ENCODE data around the gene TRAP1.

The TRAP1 gene

DNA sequence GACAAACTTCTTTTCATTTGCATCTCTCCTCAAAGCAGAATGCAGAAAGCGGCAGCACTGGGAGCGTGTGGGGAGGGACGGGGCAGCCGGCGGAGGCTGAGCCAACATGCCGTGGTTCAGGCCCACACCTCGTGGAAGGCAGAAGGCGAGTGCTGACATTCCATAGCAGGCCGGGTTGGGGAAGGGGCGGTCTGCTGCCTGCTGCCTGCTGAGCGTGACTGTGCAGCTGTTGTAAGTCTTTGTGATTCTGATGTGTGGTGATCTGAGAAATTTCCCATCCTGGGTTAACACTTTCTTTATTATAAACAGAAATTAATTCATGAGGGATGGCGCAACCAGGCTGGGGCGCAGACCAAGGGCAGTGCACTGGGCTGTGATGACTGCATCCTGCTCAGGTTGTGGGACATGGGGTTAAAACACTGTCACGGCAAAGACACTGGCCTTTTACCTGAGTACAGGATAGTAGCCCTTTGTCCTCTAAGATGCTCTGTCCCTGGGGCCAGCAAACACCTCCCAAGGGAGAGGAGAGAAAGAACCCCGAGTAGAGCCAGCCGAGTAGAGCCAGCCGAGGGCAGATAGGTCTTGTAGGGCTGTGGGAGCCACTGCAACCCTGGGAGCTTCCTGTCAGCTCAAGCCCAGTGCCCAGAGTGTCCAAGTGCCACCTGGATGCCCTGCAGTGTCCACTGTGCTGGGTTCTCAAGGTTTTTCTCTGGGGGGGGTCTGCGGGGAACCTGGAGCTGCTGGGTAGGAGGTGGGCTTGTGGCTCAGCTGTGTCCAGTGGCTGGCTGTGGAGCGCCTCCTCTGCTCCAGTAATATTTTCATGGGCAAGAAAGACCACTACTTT lies 71.6 kb downstream of the TRAP1 start:
- peak; percentile 64 for DNase-seq

DNA sequence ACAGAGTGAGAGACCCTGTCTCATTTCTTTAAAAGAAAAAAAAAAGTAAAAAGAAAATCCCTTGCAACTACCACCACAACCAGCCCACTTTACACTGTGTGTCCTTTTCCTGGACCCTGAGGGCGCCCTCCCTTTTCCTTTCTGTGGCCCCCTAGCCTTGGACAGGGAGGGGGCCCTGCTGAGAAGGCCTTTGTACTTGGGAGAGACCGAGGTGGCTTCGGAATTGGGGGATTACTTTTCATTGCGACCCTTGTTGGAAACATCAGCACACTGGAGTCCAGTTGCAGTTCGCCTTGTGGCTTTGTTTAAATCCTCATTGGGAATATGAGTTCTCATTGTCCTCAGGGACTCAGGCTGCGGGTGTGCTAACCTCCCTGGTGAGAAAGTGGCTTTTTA lies 72.2 kb downstream of the TRAP1 start:
- no peak for DNase-seq

DNA sequence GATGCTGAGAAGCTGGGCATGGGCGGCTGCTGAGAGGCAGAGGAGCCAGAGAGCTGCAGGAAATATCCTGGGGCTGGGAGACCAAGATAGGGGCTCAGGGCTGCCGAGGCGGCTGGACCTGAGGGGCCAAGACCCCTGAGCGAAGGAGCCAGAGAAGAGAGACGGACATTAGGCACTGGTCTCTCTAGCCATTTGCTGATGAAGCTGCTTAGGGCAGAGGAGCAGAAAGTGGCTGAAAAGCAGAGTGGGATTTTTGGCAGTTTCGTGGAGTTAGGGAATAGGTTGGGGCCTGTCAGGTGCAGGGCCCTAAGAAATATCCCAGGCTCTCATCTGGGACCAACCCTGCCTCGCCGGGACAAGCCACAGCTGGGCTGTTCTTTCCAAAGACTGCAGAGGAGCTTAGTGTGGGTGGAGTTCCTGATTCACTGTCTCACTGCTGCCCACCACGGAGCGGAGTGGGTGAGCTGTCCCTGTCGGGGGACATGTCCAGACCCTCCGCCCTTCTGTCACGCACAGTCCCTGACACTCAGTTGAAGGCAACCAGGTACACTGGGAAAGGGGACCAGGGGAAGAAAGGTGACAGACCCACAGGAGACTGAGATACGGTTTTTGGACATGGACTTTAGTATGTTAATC lies 74.1 kb downstream of the TRAP1 start:
- DNase-seq, result no peak

DNA sequence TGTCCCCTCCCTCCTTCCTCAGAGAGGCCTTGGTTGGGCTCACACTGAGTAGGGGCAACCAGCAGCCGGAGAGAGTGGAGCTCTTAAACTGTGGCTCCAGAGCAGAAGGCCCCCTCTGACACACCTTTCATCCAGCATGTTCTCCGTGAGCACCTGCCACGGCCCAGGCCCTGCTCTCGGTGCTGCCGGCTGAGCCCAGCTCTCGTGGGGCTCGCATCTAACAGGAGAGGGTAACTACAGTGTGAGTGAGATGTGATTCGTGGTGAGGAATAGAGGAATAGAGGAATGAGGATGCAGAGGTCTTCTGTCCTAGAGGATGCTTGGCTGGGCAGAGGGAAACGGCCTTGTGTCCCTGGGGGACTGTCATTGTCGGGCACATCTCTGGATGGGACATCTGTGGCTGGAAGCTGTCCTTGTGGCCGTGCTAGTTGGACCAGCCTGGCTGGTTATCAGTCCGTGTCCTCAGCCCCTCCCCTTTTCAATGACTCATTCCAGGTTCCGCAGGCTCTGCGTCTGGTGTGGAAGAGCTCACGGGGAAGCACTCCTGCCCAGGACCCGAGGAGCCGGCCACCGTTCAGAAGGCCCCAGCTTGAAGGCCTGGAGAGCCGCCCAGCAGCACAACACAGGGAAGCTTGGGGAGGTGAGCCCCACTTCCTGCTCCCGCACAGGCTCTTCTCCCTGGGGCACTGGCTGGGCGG lies 74.8 kb downstream of the TRAP1 start:
- DNase-seq, result no peak

DNA sequence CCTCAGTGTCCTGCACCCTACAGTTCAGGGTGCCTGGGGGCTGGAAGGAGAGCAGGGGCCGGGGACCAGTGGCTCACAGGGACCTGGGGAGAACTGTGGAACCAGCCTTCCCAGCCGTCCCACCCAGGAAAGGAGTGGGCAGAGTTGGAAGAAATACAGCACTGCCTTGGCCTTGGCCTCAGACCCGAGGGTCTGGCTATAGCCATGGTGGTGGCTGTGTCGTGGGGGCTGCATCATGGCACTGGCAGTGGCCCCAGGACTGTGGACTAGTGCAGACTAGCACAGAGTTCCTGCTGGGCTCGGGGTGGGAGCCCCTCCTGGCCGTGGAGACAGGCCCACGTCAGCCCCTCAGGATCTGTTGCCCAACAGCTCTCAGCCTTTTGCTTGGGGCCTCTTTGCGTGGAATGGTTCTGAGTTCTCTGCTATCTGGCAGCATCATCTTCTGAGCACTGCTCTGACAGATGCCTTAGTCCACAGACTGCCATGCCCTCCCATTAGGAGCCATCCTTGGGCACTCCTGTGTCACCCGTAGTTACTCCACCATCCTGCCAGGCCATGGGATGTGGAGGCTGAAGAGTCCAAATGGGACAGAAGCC lies 75.4 kb downstream of the TRAP1 start:
- DNase-seq, result no peak

DNA sequence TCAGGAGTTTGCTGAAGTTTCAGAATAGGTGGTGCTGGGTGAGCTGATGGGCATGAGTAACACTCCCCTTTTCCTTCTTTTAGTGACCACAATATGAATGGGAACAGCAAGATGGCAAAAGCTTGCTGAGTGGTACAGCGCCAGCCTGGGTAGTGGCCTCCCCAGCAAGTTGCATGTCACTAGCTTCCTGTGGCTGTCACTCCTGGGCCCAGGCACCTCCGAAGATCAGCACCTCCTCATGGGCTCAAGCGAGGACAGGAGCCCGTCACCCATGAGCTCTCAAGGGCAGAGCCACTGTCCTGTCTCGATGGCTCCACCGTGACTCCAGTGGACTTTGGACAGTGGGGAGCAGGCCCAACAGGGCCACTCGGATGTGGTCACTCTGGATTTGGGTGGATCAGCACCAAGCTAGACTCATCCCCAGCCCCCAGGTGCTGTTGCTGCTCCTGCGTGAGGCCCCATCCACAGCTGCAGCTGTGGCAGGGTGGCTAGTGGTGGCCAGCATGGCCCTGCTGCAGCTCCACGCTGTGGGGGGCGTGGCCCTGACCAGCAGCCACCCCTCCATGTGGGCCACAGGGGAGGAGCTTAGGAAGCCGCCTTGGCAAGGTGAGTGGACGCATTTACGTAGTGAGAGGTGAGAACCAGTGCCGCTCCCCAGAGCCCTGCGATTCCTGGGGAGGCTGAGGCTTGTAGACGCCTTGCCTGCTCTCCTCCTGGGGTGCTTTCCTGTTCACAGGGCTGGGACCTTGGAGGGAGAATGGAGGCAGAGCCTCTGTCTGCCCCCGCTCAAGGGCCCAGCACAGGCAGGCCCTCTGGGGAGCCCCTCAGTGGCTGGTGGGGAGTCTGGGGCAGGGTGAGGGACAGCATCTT lies 76.5 kb downstream of the TRAP1 start:
- DNase-seq, result no peak

DNA sequence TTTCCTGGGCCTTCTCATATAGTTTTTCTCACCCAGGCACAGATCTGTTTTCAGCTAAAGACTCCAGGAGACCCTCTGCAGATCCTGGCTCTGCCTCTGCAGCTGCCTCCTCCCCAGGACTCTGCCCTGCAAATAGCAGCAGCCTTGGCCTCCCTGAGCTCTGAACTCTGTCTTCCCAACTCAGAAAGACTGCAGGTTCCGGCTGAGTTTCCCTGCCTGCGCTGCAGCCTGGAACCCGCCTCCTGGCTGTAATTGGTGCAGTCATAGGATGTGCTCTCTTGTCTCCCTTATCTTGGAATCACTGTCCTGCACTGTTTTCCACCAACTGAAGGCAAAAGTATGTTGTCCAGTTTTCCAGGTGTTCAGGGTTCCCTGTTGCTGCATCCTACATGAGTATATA lies 77.1 kb downstream of the TRAP1 start:
- no peak for DNase-seq

DNA sequence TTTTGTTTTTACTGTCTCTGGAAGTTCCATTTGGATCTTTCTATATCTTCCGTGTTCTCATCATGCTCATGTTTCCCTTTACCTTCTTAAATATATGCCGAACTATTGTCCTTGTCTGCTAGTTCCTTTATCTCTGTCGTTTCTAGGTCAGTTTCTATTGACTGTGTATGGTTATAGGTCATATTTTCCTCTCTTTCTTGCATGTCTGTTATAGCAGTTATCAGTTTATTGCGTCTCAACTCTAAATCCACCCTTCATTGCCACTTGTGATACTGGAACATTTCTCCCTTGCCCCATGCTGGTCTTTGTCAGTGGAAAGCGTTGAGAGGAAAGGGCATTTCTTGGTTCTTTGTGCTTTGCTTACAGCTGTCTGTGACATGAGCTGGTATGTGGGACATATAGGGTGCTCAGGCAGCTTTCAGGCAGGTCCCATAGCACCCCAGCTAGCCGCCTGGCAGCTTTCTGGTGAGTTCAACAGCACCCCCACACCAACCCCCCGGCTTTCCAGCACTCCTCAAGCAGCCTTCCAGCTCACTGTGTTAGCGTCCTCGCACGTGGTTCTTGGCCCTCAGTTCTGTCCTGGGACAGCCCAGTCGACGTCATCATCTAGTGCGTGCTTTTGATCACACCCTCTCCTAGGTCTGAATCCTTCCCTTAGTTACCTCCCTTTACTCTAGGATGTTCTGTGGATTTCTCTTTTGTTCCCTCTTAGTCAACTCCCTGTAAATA lies 78.2 kb downstream of the TRAP1 start:
- no peak for DNase-seq

DNA sequence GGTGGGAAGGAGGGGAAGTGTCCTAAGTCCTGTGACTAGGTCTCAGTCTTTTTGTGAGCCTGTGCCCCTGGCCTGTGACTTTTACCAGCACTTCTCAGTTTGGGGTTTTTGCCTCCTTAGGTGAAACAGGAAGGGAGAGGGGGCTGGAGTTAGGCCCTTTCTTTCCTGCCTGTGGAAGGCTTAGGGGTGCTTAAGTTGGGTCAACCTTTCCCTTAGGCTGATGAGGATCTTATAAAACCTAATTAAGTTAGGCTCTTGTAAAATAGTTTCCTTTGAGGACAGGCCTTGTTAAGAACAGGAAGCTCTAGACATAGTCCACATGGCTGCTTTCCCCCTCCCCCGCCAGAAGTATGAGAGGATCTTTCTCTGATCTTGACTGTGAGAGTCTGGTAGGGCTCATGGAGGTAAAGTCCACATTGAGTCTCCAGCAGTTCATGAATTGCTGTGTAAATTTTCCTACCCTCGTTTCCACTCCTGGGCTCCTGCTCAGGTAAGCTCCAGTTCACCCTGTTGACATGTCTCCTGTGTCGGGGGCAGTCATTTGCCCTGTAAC lies 79.9 kb downstream of the TRAP1 start:
- no peak for DNase-seq

DNA sequence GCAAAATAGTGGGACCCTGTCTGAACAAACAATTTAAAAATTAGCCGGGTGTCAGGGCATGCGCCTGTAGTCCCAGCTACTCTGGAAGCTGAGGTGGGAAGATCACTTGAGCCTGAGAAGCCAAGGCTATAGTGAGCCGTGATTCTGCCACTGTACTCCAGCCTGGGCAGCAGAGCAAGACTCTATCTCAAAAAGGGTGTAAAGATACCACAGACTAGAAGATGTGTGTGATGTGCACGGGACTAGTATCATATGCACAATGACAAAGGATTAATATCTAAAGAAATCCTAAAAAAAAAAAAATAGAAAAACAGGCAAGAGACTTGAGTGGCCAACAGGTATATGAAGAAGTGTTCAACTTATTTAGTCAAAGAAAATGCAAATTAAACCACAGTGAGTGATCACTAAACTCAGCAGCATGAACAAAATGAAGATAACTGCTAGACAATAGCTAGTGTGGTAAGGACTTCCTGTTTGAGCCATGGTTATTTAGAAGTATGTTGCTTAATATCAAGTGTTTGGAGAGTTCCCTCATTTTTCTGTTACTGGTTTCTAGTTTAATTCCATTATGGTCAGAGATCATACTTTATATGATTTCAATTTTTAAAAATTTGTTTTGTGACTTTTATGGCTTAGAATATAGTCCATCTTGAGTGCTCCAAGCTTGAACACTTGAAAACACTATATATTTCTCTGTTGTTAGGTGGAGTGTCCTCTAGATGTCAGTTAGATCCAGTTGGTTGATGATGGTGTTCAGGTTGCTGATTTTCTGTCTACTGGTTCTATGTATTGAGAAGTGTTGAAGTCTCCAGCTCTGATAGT lies 91.2 kb downstream of the TRAP1 start:
- DNase-seq, result no peak

DNA sequence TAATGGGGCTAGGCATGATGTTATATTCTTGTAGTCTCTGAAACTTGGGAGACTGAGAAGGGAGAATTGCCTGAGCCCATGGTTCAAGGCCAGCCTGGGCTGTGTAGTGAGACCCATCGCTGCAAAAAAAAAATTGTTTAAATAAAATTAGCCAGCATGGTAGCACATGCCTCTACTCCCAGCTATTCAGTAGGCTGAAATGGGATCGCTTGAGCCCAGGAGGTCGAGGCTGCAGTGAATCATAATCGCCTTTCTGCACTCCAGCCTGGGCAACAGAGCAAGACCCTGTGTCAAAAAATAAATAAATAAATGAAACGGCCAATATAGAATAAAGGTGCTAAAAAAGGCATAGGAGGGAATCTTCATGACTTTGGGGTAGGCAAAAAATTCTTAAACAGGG lies 92.0 kb downstream of the TRAP1 start:
- no peak for DNase-seq

DNA sequence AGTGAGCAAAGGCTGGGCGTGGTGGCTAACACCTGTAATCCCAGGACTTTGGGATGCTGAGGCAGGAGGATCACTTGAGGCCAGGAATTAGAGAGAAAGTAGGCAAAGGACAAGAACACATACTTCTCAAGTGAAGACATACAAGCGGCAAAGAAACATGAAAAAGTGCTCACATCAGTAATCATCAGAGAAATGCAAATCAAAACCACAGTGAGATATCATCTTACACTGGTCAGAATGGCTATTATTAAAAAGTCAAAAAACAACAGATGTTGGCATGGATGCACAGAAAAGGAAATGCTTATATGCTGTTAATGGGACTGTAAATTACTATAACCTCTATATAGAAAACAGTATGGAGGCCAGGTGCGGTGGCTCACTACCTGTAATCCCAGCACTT lies 93.7 kb downstream of the TRAP1 start:
- DNase-seq, result no peak

DNA sequence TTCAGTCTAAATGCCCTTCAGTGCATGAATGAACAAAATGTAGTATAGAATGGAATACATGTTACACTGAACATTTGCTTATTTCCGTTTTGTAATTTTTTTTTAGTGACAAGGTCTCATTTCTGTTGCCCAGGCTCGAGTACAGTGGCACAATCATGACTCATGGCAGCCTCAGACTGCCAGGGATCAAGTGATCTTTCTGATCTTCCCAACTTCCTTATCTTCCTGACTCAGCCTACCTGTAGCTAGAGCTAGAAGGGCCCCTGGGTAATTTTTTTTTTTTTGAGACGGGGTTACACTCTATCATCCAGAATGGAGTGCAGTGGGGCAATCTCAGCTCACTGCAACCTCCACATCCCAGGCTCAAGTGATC lies 98.6 kb downstream of the TRAP1 start:
- no peak for DNase-seq

DNA sequence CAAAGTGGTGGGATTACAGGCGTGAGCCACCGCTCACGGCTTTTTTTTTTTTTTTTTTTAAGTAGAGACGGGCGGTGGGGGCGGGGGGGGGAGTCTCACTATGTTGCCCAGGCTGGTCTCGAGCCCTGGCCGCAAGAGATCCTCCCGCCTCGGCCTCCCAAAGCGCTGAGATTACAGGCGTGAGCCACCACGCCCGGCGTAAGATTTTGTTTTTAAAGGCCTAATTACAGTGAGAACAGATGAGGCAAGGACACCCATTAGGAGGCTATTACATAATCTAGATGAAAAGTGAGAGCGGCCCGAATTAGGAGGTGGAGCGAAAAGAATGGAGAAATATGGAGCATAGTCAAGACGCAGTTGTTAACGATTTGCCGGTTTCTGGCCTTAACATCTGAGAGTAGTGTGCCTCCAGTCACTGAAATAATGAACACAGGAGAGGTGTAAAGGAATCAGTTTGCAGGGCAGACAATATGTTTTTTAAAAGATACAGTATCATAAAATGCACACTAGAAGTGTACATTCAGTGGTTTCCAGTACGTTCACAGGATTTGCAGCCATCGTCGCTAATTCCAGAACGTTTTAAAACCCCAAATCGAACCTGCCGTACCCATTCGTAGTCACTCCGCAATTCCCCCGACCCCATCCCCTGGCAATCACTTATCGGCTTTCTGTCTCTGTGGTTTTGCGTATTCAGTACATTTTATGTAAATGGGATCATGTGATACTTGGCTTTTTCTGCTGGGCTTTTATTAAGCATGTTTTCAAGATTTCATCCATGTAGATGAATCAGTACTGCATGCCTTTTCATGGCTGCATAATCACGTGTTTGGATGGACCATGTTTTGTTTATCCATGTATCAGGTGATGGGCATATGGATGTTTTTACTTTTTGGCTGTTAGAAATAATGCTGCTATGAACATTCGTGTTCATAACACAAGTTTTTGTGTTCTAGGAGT lies 104.5 kb downstream of the TRAP1 start:
- DNase-seq, result no peak

DNA sequence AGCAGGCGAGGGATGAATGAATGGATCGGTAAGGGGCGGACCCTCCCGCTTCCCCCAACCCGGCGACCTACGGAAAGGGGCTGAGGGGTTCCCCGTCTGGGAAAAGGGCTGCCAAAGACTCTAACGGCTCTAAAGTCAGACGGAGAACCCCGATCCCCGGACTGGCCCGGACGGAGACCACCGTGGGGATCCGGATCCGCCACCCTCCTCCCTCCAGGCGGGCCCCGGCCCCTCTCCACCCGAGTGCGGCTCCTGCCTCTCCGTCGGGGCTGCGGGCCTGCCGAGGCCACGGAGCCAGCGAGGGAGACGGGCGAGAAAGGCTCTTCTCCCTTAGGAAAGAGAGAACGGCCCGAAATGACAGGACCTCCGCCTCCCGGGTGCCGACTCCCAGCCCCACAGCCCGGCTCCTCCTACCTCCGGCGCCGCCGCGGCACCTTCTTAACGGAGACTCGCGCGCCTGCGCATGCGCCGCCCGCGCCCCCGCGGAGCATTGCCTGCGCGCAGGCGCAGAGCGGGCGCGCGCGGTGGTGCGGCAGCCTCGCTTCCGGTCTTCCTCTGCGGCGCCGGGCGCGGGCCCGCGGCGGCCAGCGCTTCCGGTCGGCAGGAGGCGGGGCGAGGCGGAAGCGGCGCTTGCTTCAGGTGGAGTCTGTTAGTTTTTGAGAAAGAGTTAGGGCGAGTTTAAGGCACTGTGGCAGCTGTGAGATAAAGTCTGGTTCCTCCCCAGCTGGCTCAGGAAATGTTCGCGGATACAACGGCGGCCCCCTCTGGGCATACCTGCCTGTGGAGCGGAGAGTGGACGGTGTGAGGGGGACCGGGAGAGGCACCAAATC lies 106.0 kb downstream of the TRAP1 start, which contains the start of gene SLX4:
SLX4 (minus strand) TSS at position 461 of the 830 bp plus-strand sequence. CDS start 2,642 bp downstream, outside the sequence.
- DNase-seq, result peak; percentile 92

DNA sequence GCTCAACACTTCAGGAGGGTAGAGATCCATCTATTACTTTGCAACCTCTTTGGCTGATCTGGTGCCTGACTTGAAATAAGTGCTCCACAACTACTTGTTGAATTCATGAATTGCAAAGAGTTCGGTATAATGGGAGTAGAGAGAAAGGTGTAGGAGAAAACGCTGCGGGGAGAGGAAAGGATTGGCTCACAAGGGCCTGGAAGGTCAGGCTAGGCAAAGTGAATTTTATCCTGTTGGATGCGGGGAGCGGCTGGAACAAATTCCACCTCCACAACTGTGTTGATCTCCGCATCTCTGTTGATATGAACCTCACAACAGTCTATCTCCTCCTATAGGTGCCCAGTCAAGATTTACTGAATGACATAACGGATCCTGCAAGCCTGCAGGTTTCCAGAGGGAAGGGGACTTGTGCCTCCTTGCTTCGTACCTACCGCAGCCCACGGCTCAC lies 106.6 kb downstream of the TRAP1 start:
- no peak for DNase-seq

DNA sequence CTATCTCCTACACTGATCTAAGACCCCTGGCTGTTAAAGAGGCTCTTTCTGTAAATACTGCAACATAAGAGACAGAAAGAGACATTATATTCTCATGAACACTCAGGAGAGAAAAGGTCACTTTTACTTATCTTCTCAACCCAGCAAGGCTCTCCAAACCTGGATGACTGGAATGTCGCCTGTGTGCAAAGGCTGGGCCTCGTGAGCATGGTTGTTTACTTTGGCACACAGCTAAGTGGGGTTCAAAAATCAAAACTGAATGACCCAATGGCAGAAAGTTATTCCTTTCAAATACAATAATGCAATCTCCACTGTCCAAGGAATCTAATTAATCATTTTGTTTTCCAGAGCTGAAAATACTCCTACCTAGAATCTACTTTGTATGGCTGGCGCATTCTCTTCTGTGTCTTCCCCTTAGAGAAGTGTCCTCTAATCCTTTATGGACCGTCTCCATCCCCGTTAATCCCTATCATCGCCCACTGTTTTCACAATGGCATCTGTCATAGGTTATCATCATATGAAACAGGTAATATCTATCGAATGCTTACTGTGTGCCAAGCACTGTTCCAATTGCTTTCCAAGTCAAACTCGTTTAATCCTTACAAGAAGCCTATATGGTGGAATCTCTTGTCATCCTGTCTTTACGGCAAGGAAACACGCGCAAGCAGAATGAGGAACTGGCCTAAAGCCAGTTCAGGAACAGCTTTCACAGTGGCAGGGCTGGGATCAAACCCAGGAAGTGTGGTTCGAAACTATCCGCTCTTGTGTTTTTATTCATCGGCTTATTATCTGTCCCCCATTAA lies 107.2 kb downstream of the TRAP1 start:
- DNase-seq, result no peak
